BJ (cell line): ENCODE results near the gene RIC1. TPM values are rescaled to one million over a fixed set of nuclear protein-coding genes. Genes with fewer than 3 reads are reported as not detected.

ENCODE experiments used
- CTCF ChIA-PET: fragments of 350-600 bp; formaldehyde crosslinking; extraction: SDS; loops from one replicate; lab custom pipeline; 2021; ENCODE audit warnings: antibody characterized with exemption, inconsistent platforms; lab: Yijun Ruan, JAX
- POLR2A ChIA-PET: fragments of 300-600 bp; sonication (Branson Sonifier 250); formaldehyde crosslinking; extraction: SDS; loops from one replicate; lab custom pipeline; 2021; ENCODE audit warnings: antibody characterized with exemption; lab: Charles Lee
- DNase-seq: peaks from one replicate; pipeline ENCODE4 v3.0.0-alpha.2; 2011; ENCODE audit warnings: low read depth
- H3K27me3 ChIP-seq: 2 replicates; pipeline ENCODE4 v1.6.0; 2011; ENCODE audit warnings: low read length; ENCODE audit not compliant: control insufficient read depth, insufficient read depth
- H3K36me3 ChIP-seq: 2 replicates; pipeline ENCODE4 v1.5.1; 2011; ENCODE audit warnings: low read length; ENCODE audit not compliant: control insufficient read depth, insufficient read depth
- H3K4me3 ChIP-seq: 2 replicates; pipeline ENCODE4 v1.5.1; 2011; ENCODE audit warnings: low read depth, mild to moderate bottlenecking, control low read depth, low read length
- polyA plus RNA-seq: library from polyadenylated mRNA; depleted of rRNA; stranded (reverse); fragments of >200 nt; gene quantifications from 2 replicates; pipeline ENCODE4 v1.2.3, GENCODE V29; 2011
- TF ChIP-seq, protein P1 (sequence below): IDR thresholded peaks from 2 replicates; pipeline ENCODE4 v1.5.1; 2011; ENCODE audit warnings: low read depth, mild to moderate bottlenecking, control low read depth, inconsistent platforms, low read length, moderate library complexity; ENCODE audit not compliant: insufficient read depth

The RIC1 gene
- polyA plus RNA-seq, 1 experiment: 52.3 TPM

DNA sequence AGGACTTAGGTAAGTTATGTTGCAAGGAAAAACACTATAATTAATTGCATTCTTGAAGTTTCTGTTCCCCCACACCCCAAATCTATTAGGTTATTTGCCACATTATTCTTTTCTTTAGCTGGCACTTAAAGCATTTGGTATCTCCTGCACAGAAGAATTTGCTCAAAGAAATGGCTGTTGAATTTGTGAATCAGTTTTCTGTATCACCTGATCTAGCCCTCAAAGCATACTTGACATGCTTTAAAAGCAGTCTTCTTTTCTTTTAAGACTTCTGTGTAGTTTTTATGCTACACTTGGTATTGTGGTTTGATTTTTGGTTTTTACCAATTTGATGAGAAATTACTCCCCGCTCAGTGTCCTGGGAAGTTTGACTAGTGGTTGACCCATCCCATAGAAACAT lies 69.1 kb downstream of the RIC1 start:
- TF ChIP-seq, protein P1, sequence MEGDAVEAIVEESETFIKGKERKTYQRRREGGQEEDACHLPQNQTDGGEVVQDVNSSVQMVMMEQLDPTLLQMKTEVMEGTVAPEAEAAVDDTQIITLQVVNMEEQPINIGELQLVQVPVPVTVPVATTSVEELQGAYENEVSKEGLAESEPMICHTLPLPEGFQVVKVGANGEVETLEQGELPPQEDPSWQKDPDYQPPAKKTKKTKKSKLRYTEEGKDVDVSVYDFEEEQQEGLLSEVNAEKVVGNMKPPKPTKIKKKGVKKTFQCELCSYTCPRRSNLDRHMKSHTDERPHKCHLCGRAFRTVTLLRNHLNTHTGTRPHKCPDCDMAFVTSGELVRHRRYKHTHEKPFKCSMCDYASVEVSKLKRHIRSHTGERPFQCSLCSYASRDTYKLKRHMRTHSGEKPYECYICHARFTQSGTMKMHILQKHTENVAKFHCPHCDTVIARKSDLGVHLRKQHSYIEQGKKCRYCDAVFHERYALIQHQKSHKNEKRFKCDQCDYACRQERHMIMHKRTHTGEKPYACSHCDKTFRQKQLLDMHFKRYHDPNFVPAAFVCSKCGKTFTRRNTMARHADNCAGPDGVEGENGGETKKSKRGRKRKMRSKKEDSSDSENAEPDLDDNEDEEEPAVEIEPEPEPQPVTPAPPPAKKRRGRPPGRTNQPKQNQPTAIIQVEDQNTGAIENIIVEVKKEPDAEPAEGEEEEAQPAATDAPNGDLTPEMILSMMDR: no peak
- no peaks in the 10 kb centered on the region for H3K27me3 ChIP-seq
- H3K4me3 ChIP-seq: no peak overlapping the region
- ChIA-PET CTCF (no interaction called here), POLR2A (no interaction called here)
- peaks cover 1% of the 10 kb centered on the region; the same call in 1 of the 2 replicates for H3K36me3 ChIP-seq
- no peak for DNase-seq

DNA sequence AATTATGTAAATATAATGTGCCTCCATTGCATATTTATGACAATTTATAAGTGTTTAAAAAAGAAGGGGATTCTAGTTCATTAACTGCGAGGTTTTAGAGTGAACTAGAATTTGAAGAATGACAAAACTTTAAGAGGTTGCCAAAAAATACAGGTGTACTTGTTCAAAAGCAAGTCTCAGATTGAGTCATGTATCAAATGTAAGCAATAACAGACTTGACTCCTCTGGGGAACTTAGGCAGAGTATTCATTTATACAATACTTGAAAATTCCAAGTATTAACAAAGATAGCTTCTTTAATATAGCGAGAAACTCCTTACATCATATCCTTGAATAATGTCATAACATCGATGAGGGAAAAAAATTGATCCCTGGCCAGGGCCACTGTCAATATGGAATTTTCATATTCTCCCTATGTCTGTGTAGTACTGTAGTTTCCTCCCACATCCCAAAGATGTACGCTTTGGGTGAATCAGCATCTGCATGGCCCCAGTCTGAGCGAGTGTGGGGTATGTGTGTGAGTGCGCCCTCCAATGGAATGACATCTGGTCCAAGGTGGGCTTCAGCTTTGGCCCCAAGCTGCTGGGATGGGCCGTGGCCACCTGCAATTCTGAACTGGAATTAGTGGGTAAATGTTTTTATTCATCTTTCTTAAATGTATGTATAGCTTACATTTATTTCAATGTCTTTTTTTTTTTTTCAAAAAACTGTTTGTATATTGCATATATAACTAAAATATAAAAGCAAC lies 70.1 kb downstream of the RIC1 start:
- POLR2A ChIA-PET: interaction anchor here (0.6 kb wide), 1 partner anchor 429 kb away, joined by 3 read pairs; no protein-coding TSS in a partner anchor
- DNase-seq: no peak
- Histone ChIP-seq H3K4me3 (no peak overlapping the region), H3K27me3 (no peaks in the 10 kb centered on the region), H3K36me3 (peaks cover 1% of the 10 kb centered on the region; the same call in 1 of the 2 replicates)
- TF ChIP-seq, protein P1: no peak
- CTCF ChIA-PET: no interaction called here

DNA sequence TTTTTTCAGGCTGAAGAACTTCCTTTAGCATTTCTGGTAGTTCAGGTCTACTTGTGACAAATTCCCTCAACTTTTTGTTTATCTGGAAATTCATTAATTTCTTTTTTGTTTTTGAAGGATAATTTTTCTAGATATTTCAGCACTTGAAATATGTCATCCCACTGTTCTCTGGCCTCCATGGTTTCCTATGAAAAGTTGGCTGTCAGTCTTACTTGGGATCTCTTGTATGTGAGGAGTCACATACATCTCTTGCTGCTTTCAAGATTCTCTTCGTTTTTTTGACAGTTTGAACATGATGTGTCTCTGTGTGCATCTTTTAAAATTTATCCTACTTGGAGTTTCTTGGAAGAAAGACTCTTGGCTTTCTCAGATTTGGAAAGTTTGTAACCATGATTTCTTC lies 79.5 kb downstream of the RIC1 start:
- H3K27me3 ChIP-seq: no peaks in the 10 kb centered on the region
- no peak for DNase-seq
- H3K4me3 ChIP-seq: no peak overlapping the region
- TF ChIP-seq, protein P1: no peak
- no peaks in the 10 kb centered on the region; the same call in 1 of the 2 replicates for H3K36me3 ChIP-seq
- ChIA-PET CTCF (no interaction called here), POLR2A (no interaction called here)

DNA sequence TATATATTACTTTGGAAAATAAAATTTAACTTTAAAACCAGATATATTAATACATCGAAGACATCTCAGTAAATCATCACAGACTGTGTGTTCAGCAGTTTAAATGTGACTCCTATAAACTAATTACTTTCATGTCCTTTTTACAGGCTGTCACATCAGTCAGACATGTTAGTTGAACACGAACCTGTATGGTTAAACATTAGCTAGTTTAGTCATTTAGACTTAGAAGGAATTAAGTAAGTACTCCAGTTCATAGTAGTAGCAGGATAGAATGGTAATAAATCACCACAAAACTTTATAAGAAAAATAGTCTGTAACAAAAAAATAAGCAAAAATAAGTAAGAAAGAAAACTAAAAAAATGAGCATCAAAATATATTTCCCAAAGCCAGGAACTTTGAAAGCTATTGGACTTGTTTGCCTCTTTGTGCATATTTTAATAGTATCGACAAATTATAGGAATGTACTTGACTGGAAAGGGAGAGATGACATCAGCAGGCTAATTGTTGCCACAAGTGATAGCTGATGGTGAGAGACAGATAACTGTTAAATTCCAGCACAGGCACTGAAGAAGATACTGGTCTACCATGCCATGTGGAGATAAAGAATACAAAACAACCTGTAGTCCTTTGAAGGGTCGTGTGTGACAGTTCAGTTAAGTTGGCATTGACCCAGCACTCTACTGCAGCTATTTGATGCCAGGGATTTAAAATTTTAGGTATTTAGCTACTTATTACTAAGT lies 83.9 kb downstream of the RIC1 start:
- DNase-seq: no peak
- POLR2A ChIA-PET: no interaction called here
- TF ChIP-seq, protein P1: no peak
- Histone ChIP-seq H3K4me3 (no peak overlapping the region), H3K36me3 (no peaks in the 10 kb centered on the region; the same call in 1 of the 2 replicates), H3K27me3 (no peaks in the 10 kb centered on the region)
- CTCF ChIA-PET: no interaction called here
